Measurements from ENCODE around the gene HIP1. TPM values are rescaled to one million over a fixed set of nuclear protein-coding genes. Genes with fewer than 3 reads are reported as not detected.

HIP1 gene
- total RNA-seq, 1 experiment from 2014 or later: 10.7 TPM

DNA sequence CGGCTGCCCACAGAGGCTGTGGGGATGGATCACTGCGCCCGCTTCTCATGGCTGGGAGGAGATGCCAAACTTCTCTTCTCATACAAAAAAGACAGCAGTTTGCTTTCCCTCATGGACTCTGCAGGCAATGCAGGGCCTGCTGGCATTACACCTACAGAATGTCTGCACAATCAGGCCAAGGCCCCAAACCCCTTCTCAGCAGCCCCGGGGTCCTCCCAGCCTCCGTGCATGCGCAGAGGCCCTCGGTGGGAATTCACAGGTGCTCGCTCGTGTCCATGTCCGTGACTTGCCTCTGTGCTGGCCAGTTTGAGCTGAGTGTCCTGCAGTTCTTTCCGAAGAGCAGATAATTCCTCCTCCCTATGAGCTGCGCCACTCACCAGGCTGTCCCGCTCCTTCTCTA, 183.0 kb downstream of the HIP1 start:
- no TSS peak for BruUV-seq (replicated peaks)
- intact Hi-C loops (cut with micrococcal nuclease; ENCODE audit: unreplicated experiment): no loop called here
- TF ChIP-seq, protein P1, sequence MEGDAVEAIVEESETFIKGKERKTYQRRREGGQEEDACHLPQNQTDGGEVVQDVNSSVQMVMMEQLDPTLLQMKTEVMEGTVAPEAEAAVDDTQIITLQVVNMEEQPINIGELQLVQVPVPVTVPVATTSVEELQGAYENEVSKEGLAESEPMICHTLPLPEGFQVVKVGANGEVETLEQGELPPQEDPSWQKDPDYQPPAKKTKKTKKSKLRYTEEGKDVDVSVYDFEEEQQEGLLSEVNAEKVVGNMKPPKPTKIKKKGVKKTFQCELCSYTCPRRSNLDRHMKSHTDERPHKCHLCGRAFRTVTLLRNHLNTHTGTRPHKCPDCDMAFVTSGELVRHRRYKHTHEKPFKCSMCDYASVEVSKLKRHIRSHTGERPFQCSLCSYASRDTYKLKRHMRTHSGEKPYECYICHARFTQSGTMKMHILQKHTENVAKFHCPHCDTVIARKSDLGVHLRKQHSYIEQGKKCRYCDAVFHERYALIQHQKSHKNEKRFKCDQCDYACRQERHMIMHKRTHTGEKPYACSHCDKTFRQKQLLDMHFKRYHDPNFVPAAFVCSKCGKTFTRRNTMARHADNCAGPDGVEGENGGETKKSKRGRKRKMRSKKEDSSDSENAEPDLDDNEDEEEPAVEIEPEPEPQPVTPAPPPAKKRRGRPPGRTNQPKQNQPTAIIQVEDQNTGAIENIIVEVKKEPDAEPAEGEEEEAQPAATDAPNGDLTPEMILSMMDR (IDR thresholded peaks at IDR 0.05; ENCODE audit: unreplicated experiment): no peak
- H3K27me3 Mint-ChIP-seq (ENCODE audit: unreplicated experiment): no peaks in the 10 kb centered on the region
- no peaks in the 10 kb centered on the region for H3K36me3 Mint-ChIP-seq (ENCODE audit: insufficient read depth, unreplicated experiment)
- CTCF ChIA-PET: no interaction called here
- no peaks in the 10 kb centered on the region for H3K4me1 Mint-ChIP-seq (ENCODE audit: low read depth, unreplicated experiment)
- no peak for DNase-seq
- H3K27ac Mint-ChIP-seq (ENCODE audit: unreplicated experiment): no peak overlapping the region
- H3K9me3 Mint-ChIP-seq (ENCODE audit: low read depth, unreplicated experiment): no peaks in the 10 kb centered on the region
- no peak overlapping the region for H3K4me3 Mint-ChIP-seq (ENCODE audit: low read depth, unreplicated experiment)

DNA sequence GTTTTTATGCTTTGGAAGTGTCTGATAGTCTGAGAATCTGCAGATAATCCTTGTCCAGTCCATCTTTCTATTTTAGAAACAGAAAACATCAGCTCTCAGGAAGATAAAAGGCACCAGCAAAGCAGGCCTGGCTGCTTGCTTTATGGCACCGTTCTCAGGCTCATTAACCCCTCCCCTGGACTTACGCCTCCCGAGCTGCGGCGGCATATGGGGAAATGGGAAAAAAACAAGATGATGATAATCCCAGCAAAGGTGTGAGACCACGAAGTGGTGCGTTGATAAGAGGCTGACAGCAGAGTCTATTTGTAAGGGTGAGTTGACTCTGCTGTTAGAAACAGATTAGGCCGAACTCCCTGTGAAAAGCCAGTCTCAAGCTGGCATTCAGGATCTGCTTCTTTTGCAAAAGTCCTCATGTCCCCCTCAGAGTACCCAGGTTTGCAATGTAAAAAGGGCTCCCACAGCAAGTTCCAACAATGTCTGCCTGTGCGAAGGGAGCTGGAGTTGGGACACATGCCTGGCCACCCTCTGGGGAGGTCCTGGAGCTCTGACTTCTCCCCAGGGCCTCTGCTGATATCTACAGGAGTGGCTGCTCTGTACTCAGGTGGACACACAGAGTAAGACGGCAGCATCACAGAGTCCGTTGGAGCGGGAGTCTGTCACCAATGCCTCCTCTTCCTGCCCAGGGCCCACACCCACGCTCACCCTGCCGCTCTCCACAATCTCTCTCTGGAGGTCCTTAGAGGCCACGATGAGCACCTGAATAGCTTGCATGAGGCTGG, 192.3 kb downstream of the HIP1 start:
- intact Hi-C loops (cut with micrococcal nuclease; ENCODE audit: unreplicated experiment): no loop called here
- no peak for DNase-seq
- no peaks in the 10 kb centered on the region for H3K4me1 Mint-ChIP-seq (ENCODE audit: low read depth, unreplicated experiment)
- CTCF ChIA-PET: interaction anchor here (1.2 kb wide), 1 partner anchor 41 kb away, joined by 5 read pairs; no protein-coding TSS in a partner anchor
- no peaks in the 10 kb centered on the region for H3K36me3 Mint-ChIP-seq (ENCODE audit: insufficient read depth, unreplicated experiment)
- no peaks in the 10 kb centered on the region for H3K27me3 Mint-ChIP-seq (ENCODE audit: unreplicated experiment)
- TF ChIP-seq, protein P1 (IDR thresholded peaks at IDR 0.05; ENCODE audit: unreplicated experiment): no peak
- H3K9me3 Mint-ChIP-seq (ENCODE audit: low read depth, unreplicated experiment): no peaks in the 10 kb centered on the region
- BruUV-seq (replicated peaks): no TSS peak
- no peak overlapping the region for H3K27ac Mint-ChIP-seq (ENCODE audit: unreplicated experiment)
- no peak overlapping the region for H3K4me3 Mint-ChIP-seq (ENCODE audit: low read depth, unreplicated experiment)

DNA sequence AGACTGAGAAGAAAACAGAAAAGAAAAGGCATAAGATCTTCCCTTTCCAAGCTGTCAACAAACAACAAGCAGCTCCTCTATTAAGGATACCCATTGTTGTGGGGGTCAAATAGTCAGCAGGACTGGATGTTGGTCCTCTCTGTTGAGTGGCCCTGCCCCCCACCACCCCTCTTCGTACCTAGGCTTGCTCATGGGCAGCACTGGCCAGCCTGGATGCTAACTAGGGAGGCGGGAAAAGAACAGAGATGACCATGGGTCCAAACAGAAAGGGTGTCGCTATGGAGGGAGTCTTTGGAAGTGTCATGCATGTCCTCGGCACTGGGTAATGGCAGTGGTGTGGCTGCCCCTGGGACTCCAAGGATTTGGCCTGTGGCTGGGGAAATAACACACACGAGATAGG, 201.0 kb downstream of the HIP1 start:
- no peaks in the 10 kb centered on the region for H3K9me3 Mint-ChIP-seq (ENCODE audit: low read depth, unreplicated experiment)
- TF ChIP-seq, protein P1 (IDR thresholded peaks at IDR 0.05; ENCODE audit: unreplicated experiment): no peak
- H3K27me3 Mint-ChIP-seq (ENCODE audit: unreplicated experiment): no peaks in the 10 kb centered on the region
- DNase-seq: no peak
- CTCF ChIA-PET: interaction anchor here (0.6 kb wide), 1 partner anchor 399 kb away, joined by 8 read pairs; no protein-coding TSS in a partner anchor
- H3K4me3 Mint-ChIP-seq (ENCODE audit: low read depth, unreplicated experiment): no peak overlapping the region
- no peak overlapping the region for H3K27ac Mint-ChIP-seq (ENCODE audit: unreplicated experiment)
- intact Hi-C loops (cut with micrococcal nuclease; ENCODE audit: unreplicated experiment): no loop called here
- H3K36me3 Mint-ChIP-seq (ENCODE audit: insufficient read depth, unreplicated experiment): no peaks in the 10 kb centered on the region
- BruUV-seq (replicated peaks): no TSS peak
- no peaks in the 10 kb centered on the region for H3K4me1 Mint-ChIP-seq (ENCODE audit: low read depth, unreplicated experiment)

DNA sequence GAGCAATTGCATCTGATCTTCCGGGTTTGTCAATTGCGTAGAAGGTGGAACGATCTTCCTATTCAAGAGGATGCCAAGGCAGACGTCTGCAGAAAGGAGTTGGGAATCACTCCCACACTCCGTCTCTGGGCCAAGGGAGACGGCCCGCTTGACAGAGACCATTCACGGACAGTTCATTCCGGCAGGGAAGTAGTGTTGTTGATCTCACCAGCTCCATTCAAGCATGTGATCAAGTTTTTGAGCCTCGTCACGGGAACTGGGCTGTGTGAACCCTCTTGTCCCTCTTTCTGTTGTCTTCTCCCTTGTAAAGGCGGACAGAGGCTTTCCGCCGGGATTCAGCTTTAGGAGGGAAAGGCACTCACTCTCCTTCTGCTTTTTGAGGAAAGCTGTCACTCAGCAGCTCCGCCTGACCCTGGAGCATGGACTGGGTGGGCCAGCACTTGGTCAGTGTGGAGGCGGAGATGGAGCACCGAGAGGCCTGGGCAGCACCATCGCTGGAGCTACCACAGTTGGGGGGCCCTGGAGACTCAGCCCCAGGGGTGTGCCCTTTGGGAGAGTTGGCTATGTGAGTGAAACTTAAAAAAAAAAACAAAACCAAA, 201.7 kb downstream of the HIP1 start:
- no peak for DNase-seq
- no peak overlapping the region for H3K4me3 Mint-ChIP-seq (ENCODE audit: low read depth, unreplicated experiment)
- BruUV-seq (replicated peaks): no TSS peak
- TF ChIP-seq, protein P1 (IDR thresholded peaks at IDR 0.05; ENCODE audit: unreplicated experiment): no peak
- no peaks in the 10 kb centered on the region for H3K4me1 Mint-ChIP-seq (ENCODE audit: low read depth, unreplicated experiment)
- no peak overlapping the region for H3K27ac Mint-ChIP-seq (ENCODE audit: unreplicated experiment)
- intact Hi-C loops (cut with micrococcal nuclease; ENCODE audit: unreplicated experiment): no loop called here
- H3K27me3 Mint-ChIP-seq (ENCODE audit: unreplicated experiment): no peaks in the 10 kb centered on the region
- no peaks in the 10 kb centered on the region for H3K36me3 Mint-ChIP-seq (ENCODE audit: insufficient read depth, unreplicated experiment)
- CTCF ChIA-PET: interaction anchor here (0.6 kb wide), 1 partner anchor 400 kb away, joined by 8 read pairs; no protein-coding TSS in a partner anchor
- H3K9me3 Mint-ChIP-seq (ENCODE audit: low read depth, unreplicated experiment): no peaks in the 10 kb centered on the region
